Osteoblast (primary cell): ENCODE data around the gene RTTN. TPM values are rescaled to one million over a fixed set of nuclear protein-coding genes. Genes with fewer than 3 reads are reported as not detected.
A peak's percentile ranks its signal among the peaks of the same experiment; 100 is the strongest.

Experiments
- DNase-seq: peaks from one replicate; pipeline ENCODE4 v3.0.0; 2011; ENCODE audit warnings: low spot score, mixed read lengths; ENCODE audit not compliant: insufficient read length; ENCODE audit errors: missing footprints
- H2AFZ ChIP-seq: 2 replicates; pipeline ENCODE4 v1.6.0; 2011; ENCODE audit warnings: mild to moderate bottlenecking, low read length
- H3K27ac ChIP-seq: 2 replicates; pipeline ENCODE4 v1.5.1; 2011; ENCODE audit warnings: mild to moderate bottlenecking, low read depth, low read length, moderate library complexity
- H3K27me3 ChIP-seq: 2 replicates; pipeline ENCODE4 v1.6.0; 2012; ENCODE audit warnings: mild to moderate bottlenecking, control low read depth, inconsistent platforms, low read length, moderate library complexity; ENCODE audit not compliant: insufficient read depth
- H3K36me3 ChIP-seq: 2 replicates; pipeline ENCODE4 v1.5.1; 2011; ENCODE audit warnings: mild to moderate bottlenecking, low read length, control low read depth, moderate library complexity; ENCODE audit not compliant: insufficient read depth
- H3K4me1 ChIP-seq: 2 replicates; pipeline ENCODE4 v1.5.1; 2011; ENCODE audit warnings: mild to moderate bottlenecking, low read length, control low read depth, moderate library complexity; ENCODE audit not compliant: insufficient read depth
- H3K4me2 ChIP-seq: 2 replicates; pipeline ENCODE4 v1.6.0; 2011; ENCODE audit warnings: mild to moderate bottlenecking, low read length; ENCODE audit not compliant: insufficient read depth
- H3K4me3 ChIP-seq: fragments of 200-600 bp; sonication (generic); 3 replicates; pipeline ENCODE4 v1.5.1; 2012; ENCODE audit warnings: mild to moderate bottlenecking, low read length, inconsistent platforms; ENCODE audit not compliant: insufficient read depth
- H3K79me2 ChIP-seq: 2 replicates; pipeline ENCODE4 v1.6.0; 2012; ENCODE audit warnings: mild to moderate bottlenecking, low read length, control low read depth, inconsistent platforms; ENCODE audit not compliant: insufficient read depth
- H3K9me3 ChIP-seq: 2 replicates; pipeline ENCODE4 v1.5.1; 2011; ENCODE audit warnings: low read depth, low read length, control low read depth
- H4K20me1 ChIP-seq: 2 replicates; pipeline ENCODE4 v1.6.0; 2012; ENCODE audit warnings: mild to moderate bottlenecking, low read length, control low read depth; ENCODE audit not compliant: insufficient read depth
- total RNA-seq: library from RNA; depleted of rRNA; stranded (reverse); fragments of >200 nt; gene quantifications from 2 replicates; pipeline ENCODE4 v1.2.3, GENCODE V29; 2012
- TF ChIP-seq, protein P1 (sequence below): IDR thresholded peaks from 2 replicates; pipeline ENCODE4 v1.5.1; 2011; ENCODE audit warnings: mild to moderate bottlenecking, low read depth, low read length, moderate library complexity; ENCODE audit errors: extremely low read depth

Gene RTTN
- total RNA-seq, 1 donor: 11.2 TPM

DNA sequence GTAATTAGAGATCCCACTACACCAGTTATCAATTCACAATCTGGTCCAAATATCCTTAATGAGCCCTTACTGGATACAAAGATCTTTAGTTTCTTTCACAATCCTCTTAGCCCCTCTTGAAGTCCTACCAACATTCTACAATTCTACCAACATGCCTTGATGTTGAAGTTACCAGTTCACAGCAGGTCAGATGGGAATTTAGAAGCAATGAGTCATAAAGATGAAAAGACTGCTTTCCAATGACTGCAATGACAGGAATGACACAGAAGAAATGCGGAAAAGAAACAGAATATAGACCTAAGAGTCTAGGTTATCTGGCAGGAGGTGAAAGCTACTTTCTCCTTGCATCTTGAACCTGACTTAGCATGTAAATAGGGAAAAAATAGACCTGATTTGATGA, 24.5 kb downstream of the RTTN start:
- no peaks in the 10 kb centered on the region for H3K36me3 ChIP-seq
- H3K27me3 ChIP-seq: no peaks in the 10 kb centered on the region
- peak overlapping the region; percentile 37 for H3K4me3 ChIP-seq
- TF ChIP-seq, protein P1, sequence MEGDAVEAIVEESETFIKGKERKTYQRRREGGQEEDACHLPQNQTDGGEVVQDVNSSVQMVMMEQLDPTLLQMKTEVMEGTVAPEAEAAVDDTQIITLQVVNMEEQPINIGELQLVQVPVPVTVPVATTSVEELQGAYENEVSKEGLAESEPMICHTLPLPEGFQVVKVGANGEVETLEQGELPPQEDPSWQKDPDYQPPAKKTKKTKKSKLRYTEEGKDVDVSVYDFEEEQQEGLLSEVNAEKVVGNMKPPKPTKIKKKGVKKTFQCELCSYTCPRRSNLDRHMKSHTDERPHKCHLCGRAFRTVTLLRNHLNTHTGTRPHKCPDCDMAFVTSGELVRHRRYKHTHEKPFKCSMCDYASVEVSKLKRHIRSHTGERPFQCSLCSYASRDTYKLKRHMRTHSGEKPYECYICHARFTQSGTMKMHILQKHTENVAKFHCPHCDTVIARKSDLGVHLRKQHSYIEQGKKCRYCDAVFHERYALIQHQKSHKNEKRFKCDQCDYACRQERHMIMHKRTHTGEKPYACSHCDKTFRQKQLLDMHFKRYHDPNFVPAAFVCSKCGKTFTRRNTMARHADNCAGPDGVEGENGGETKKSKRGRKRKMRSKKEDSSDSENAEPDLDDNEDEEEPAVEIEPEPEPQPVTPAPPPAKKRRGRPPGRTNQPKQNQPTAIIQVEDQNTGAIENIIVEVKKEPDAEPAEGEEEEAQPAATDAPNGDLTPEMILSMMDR: no peak
- peak overlapping the region; percentile 72 for H3K27ac ChIP-seq
- H3K9me3 ChIP-seq: no peaks in the 10 kb centered on the region
- no peak overlapping the region for H2AFZ ChIP-seq
- H4K20me1 ChIP-seq: no peaks in the 10 kb centered on the region
- peaks cover 3% of the 10 kb centered on the region for H3K79me2 ChIP-seq
- H3K4me1 ChIP-seq: peaks cover 31% of the 10 kb centered on the region
- H3K4me2 ChIP-seq: peak overlapping the region; percentile 76
- no peak for DNase-seq

DNA sequence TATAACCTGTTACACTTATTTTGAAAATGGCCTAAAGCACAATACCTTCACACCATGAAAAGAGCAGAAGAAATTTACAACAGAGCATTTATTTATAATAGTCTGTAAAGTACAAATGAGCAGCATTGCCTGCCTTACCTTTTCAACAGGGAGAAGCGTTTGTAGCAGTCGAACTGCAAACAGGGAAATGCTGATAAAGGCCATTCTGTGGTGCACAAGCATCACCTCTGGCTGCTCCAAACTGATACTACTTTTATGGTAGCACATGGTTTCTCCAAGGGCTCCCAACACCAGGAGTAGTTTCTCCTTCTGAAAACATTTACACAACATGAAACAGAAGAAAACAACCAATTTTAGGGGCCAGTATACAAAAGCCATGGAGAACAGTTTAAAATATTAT, 28.9 kb downstream of the RTTN start:
- H3K27ac ChIP-seq: no peak overlapping the region
- TF ChIP-seq, protein P1: no peak
- DNase-seq: no peak
- H2AFZ ChIP-seq: peak overlapping the region; percentile 2
- H3K9me3 ChIP-seq: no peaks in the 10 kb centered on the region
- peaks cover 14% of the 10 kb centered on the region for H3K4me1 ChIP-seq
- H4K20me1 ChIP-seq: no peaks in the 10 kb centered on the region
- no peak overlapping the region for H3K4me2 ChIP-seq
- no peaks in the 10 kb centered on the region for H3K27me3 ChIP-seq
- H3K4me3 ChIP-seq: no peak overlapping the region
- H3K79me2 ChIP-seq: peaks cover 3% of the 10 kb centered on the region
- no peaks in the 10 kb centered on the region for H3K36me3 ChIP-seq

DNA sequence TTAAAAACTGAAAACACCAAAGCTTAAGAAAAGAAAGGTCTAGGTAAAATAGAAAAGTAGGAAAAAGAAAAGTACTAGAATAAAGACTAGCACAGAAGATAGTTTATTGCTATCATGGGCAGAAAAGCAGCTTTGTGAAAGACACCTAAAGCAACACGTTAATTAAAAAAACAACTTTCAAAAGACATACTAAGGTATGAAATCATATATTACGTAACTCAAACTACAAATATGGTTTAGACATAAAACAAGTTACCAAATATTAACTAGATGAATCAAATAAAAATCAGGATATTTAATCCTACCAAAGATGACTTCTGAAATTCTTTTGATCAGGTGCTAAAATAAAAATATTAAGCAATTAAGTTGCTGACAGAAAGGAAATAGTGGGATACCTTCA, 30.3 kb downstream of the RTTN start:
- no peak for DNase-seq
- H3K4me2 ChIP-seq: peak overlapping the region; percentile 32
- H3K27ac ChIP-seq: peak overlapping the region; percentile 44
- no peaks in the 10 kb centered on the region for H4K20me1 ChIP-seq
- peaks cover 3% of the 10 kb centered on the region for H3K79me2 ChIP-seq
- no peak overlapping the region for H3K4me3 ChIP-seq
- no peaks in the 10 kb centered on the region for H3K9me3 ChIP-seq
- H3K4me1 ChIP-seq: peaks cover under 1% of the 10 kb centered on the region
- no peaks in the 10 kb centered on the region for H3K27me3 ChIP-seq
- no peaks in the 10 kb centered on the region for H3K36me3 ChIP-seq
- TF ChIP-seq, protein P1: no peak
- H2AFZ ChIP-seq: peak overlapping the region; percentile 37

DNA sequence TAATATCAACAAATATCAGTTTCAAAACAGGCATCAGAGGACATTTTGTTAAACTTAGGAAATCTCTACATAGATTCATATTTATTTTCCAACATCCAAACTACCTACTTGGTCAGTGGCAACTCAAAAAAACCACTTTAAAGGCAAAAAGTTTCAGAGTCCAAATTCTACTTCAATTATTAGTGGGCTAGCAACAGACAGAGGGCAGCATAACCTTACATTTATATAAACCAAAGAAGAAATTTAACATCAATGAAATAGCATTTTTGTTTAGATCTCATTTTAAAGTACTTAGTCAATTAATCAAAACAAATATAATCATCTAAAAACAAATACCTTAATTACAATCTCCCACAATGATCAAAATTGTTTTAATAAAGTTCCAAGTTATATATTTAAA, 33.3 kb downstream of the RTTN start:
- Histone ChIP-seq H3K27me3 (no peaks in the 10 kb centered on the region), H3K9me3 (no peaks in the 10 kb centered on the region), H3K4me1 (no peaks in the 10 kb centered on the region), H3K4me2 (no peak overlapping the region), H3K79me2 (no peaks in the 10 kb centered on the region), H2AFZ (no peak overlapping the region), H3K27ac (no peak overlapping the region), H4K20me1 (no peaks in the 10 kb centered on the region), H3K4me3 (no peak overlapping the region), H3K36me3 (no peaks in the 10 kb centered on the region)
- TF ChIP-seq, protein P1: peak; percentile 56
- no peak for DNase-seq
